IMR-90 (cell line): ENCODE measurements around the gene HCN3. TPM values are rescaled to one million over a fixed set of nuclear protein-coding genes. Genes with fewer than 3 reads are reported as not detected.

Experiments used
- ATAC-seq: fragments of 200-7000 bp; cut with Tn5 transposase; 2 replicates; pipeline ENCODE4 v1.9.1; 2020; ENCODE audit warnings: low read depth, mild to moderate bottlenecking, moderate library complexity
- BruUV-seq: library from RNA; stranded (reverse); fragments of 400-500 nt; replicated peaks from 2 replicates; lab custom pipeline; 2021; lab: Mats Ljungman, UMichigan
- CTCF ChIA-PET: fragments of 300-600 bp; formaldehyde crosslinking; extraction: SDS; loops from one replicate; lab custom pipeline; 2021; ENCODE audit warnings: antibody characterized with exemption; lab: Yijun Ruan, JAX
- POLR2A ChIA-PET: fragments of 300-600 bp; sonication (Branson Sonifier 250); formaldehyde crosslinking; loops from one replicate; lab custom pipeline; 2022; ENCODE audit warnings: antibody characterized with exemption; ENCODE audit not compliant: unreplicated experiment; lab: Charles Lee
- DNase-seq: peaks from one replicate; pipeline ENCODE4 v3.0.0; 2013
- H2AFZ ChIP-seq: replicated peaks from 2 replicates; pipeline ENCODE3; 2013; ENCODE audit warnings: low read length, mild to moderate bottlenecking; ENCODE audit not compliant: poor library complexity
- H2AK5ac ChIP-seq: 2 replicates; pipeline ENCODE4 v1.6.1; 2013; ENCODE audit warnings: low read depth, low read length, inconsistent platforms
- H2AK9ac ChIP-seq: replicated peaks from 2 replicates; pipeline ENCODE3; 2013; ENCODE audit warnings: mild to moderate bottlenecking, low read depth, low read length, moderate library complexity; ENCODE audit not compliant: poor library complexity
- H2BK120ac ChIP-seq: 2 replicates; pipeline ENCODE4 v1.6.1; 2013; ENCODE audit warnings: low read depth, low read length, inconsistent platforms
- H2BK15ac ChIP-seq: 3 replicates; pipeline ENCODE4 v1.6.1; 2013; ENCODE audit warnings: low read depth, low read length, inconsistent platforms
- H2BK20ac ChIP-seq: 2 replicates; pipeline ENCODE4 v1.6.1; 2013; ENCODE audit warnings: low read depth, mild to moderate bottlenecking, inconsistent platforms, low read length, moderate library complexity
- H2BK5ac ChIP-seq: 2 replicates; pipeline ENCODE4 v1.6.1; 2013; ENCODE audit warnings: mild to moderate bottlenecking, low read depth, low read length, inconsistent platforms; ENCODE audit not compliant: poor library complexity, severe bottlenecking
- H3K14ac ChIP-seq: replicated peaks from 2 replicates; pipeline ENCODE4 v1.6.1; 2013; ENCODE audit warnings: low read depth, low read length, inconsistent platforms
- H3K18ac ChIP-seq: 2 replicates; pipeline ENCODE4 v1.6.1; 2013; ENCODE audit warnings: low read depth, low read length, control low read depth
- H3K23ac ChIP-seq: 2 replicates; pipeline ENCODE4 v1.6.1; 2013; ENCODE audit warnings: low read depth, low read length, inconsistent platforms
- H3K27ac ChIP-seq: 2 replicates; pipeline ENCODE4 v1.5.1; 2013; ENCODE audit warnings: mild to moderate bottlenecking, control low read depth, low read length; ENCODE audit not compliant: insufficient read depth
- H3K27me3 ChIP-seq: 2 replicates; pipeline ENCODE4 v1.6.1; 2013; ENCODE audit warnings: low read length; ENCODE audit not compliant: control insufficient read depth, insufficient read depth
- H3K36me3 ChIP-seq: 2 replicates; pipeline ENCODE4 v1.6.1; 2013; ENCODE audit warnings: low read length, mixed read lengths; ENCODE audit not compliant: control insufficient read depth, insufficient read depth
- H3K4ac ChIP-seq: 2 replicates; pipeline ENCODE4 v1.6.1; 2013; ENCODE audit warnings: low read depth, low read length, inconsistent platforms
- H3K4me1 ChIP-seq: 2 replicates; pipeline ENCODE4 v1.6.1; 2013; ENCODE audit warnings: low read length, mixed read lengths; ENCODE audit not compliant: control insufficient read depth, insufficient read depth
- H3K4me2 ChIP-seq: 2 replicates; pipeline ENCODE4 v1.6.1; 2013; ENCODE audit warnings: low read depth, mild to moderate bottlenecking, control low read depth, low read length, moderate library complexity
- H3K4me3 ChIP-seq: 2 replicates; pipeline ENCODE4 v1.5.1; 2013; ENCODE audit warnings: low read depth, mild to moderate bottlenecking, control low read depth, low read length, moderate library complexity; ENCODE audit not compliant: insufficient read depth
- H3K56ac ChIP-seq: 2 replicates; pipeline ENCODE4 v1.6.1; 2013; ENCODE audit warnings: low read length, inconsistent platforms; ENCODE audit not compliant: insufficient read depth; ENCODE audit errors: extremely low read depth
- H3K79me1 ChIP-seq, 2 experiments: 2 replicates each; pipeline ENCODE4 v1.6.1; 2013; ENCODE audit warnings: low read length in 2 of 2, inconsistent platforms in 1 of 2, low read depth in 1 of 2
- H3K9ac ChIP-seq: 2 replicates; pipeline ENCODE4 v1.6.1; 2013; ENCODE audit warnings: low read depth, low read length, control low read depth
- H3K9me1 ChIP-seq: 2 replicates; pipeline ENCODE4 v1.6.1; 2013; ENCODE audit warnings: low read length, inconsistent platforms; ENCODE audit not compliant: insufficient read depth
- H3K9me3 ChIP-seq: 2 replicates; pipeline ENCODE4 v1.6.1; 2013; ENCODE audit warnings: low read length; ENCODE audit not compliant: control insufficient read depth, insufficient read depth
- H4K20me1 ChIP-seq: 2 replicates; pipeline ENCODE4 v1.6.1; 2013; ENCODE audit warnings: low read length, inconsistent platforms; ENCODE audit not compliant: insufficient read depth
- H4K5ac ChIP-seq: 2 replicates; pipeline ENCODE4 v1.6.1; 2013; ENCODE audit warnings: mild to moderate bottlenecking, low read depth, low read length, control low read depth
- H4K8ac ChIP-seq, 2 experiments: 2 replicates each; pipeline ENCODE4 v1.6.1; 2013; ENCODE audit warnings: low read depth in 2 of 2, low read length in 2 of 2, control low read depth in 1 of 2, inconsistent platforms in 1 of 2
- H4K91ac ChIP-seq: 2 replicates; pipeline ENCODE4 v1.6.1; 2013; ENCODE audit warnings: low read depth, low read length, inconsistent platforms; ENCODE audit not compliant: insufficient read depth
- BHLHE40 ChIP-seq: fragments of 150-350 bp; IDR thresholded peaks from 2 replicates; pipeline ENCODE4 v1.6.1; 2016; ENCODE audit warnings: mild to moderate bottlenecking, low read depth, low read length
- CEBPB ChIP-seq: IDR thresholded peaks from 2 replicates; pipeline ENCODE4 v1.6.1; 2012; ENCODE audit warnings: low read depth, low read length, improper control_type of control experiment
- CHD1 ChIP-seq: IDR thresholded peaks from 2 replicates; pipeline ENCODE4 v1.6.1; 2012; ENCODE audit warnings: low read depth, low read length, improper control_type of control experiment
- FOS ChIP-seq: fragments of 150-350 bp; IDR thresholded peaks from 2 replicates; pipeline ENCODE4 v1.6.1; 2016; ENCODE audit warnings: low read depth, low read length
- MAFK ChIP-seq: IDR thresholded peaks from 2 replicates; pipeline ENCODE4 v1.6.1; 2012; ENCODE audit warnings: low read depth, low read length, improper control_type of control experiment
- MAZ ChIP-seq: IDR thresholded peaks from 2 replicates; pipeline ENCODE4 v1.6.1; 2012; ENCODE audit warnings: low read depth, mild to moderate bottlenecking, low read length, improper control_type of control experiment, moderate library complexity, borderline replicate concordance
- MXI1 ChIP-seq: IDR thresholded peaks from 2 replicates; pipeline ENCODE4 v1.6.1; 2012; ENCODE audit warnings: low read depth, mild to moderate bottlenecking, low read length, moderate library complexity, borderline replicate concordance
- NFE2L2 ChIP-seq: fragments of 150-350 bp; IDR thresholded peaks from 2 replicates; pipeline ENCODE4 v1.6.1; 2016; ENCODE audit warnings: low read depth, mild to moderate bottlenecking, low read length
- POLR2A ChIP-seq: IDR thresholded peaks from 2 replicates; pipeline ENCODE4 v1.6.1; 2012; ENCODE audit warnings: mild to moderate bottlenecking, low read depth, low read length
- RAD21 ChIP-seq: IDR thresholded peaks from 2 replicates; pipeline ENCODE4 v1.6.1; 2012; ENCODE audit warnings: low read length, improper control_type of control experiment
- RCOR1 ChIP-seq: IDR thresholded peaks from 2 replicates; pipeline ENCODE4 v1.6.1; 2012; ENCODE audit warnings: mild to moderate bottlenecking, low read length, improper control_type of control experiment; ENCODE audit not compliant: insufficient replicate concordance
- RFX5 ChIP-seq: IDR thresholded peaks from 2 replicates; pipeline ENCODE4 v1.8.0; 2012; ENCODE audit warnings: low read depth, mild to moderate bottlenecking, low read length, moderate library complexity
- SMC3 ChIP-seq: fragments of 150-350 bp; IDR thresholded peaks from 2 replicates; pipeline ENCODE4 v1.6.1; 2016; ENCODE audit warnings: low read depth, mild to moderate bottlenecking, antibody characterized with exemption, low read length, moderate library complexity
- WGBS, 2 experiments: methylation state at CpG; one replicate each; pipeline versions ENCODE4 v1.1.5 to v1.1.7; 2013; ENCODE audit warnings: missing lambda C conversion rate in 2 of 2; ENCODE audit not compliant: insufficient read length in 1 of 2; ENCODE audit errors: extremely low coverage in 2 of 2; 5-methylcytosine and 5-hydroxymethylcytosine counted together
- dilution Hi-C: fragments of 300-500 bp; cut with HindIII; formaldehyde crosslinking; loops from one replicate; pipeline ENCODE4 v1.14.3; 2018; ENCODE audit warnings: low sequenced_read_pairs; ENCODE audit not compliant: unreplicated experiment
- in situ Hi-C: fragments of 300-500 bp; cut with MboI; formaldehyde crosslinking; loops from 3 replicates; pipeline ENCODE4 v1.14.3; 2019; ENCODE audit warnings: low sequenced_read_pairs, inconsistent platforms, mixed read lengths
- intact Hi-C: fragments of 100-400 bp; cut with micrococcal nuclease; formaldehyde crosslinking; loops from 2 replicates; pipeline ENCODE4 v1.10.0; 2022
- polyA plus RNA-seq, 3 experiments: library from polyadenylated mRNA; depleted of rRNA; stranded (reverse); fragments of >200 nt; gene quantifications; 2 replicates each; pipeline ENCODE4 v1.2.3, GENCODE V29; 2012; ENCODE audit warnings: low replicate concordance in 1 of 3
- total RNA-seq: library from RNA; depleted of rRNA; stranded (reverse); fragments of >200 nt; gene quantifications from 2 replicates; pipeline ENCODE4 v1.2.3, GENCODE V29; 2012
- TF ChIP-seq, protein P1 (sequence below): fragments of 150-350 bp; IDR thresholded peaks from 2 replicates; pipeline ENCODE4 v1.6.1; 2016; ENCODE audit warnings: low read depth, mild to moderate bottlenecking, low read length, moderate library complexity, borderline replicate concordance
- TF ChIP-seq, protein P2 (sequence below): fragments of 150-350 bp; IDR thresholded peaks from 2 replicates; pipeline ENCODE4 v1.6.1; 2017; ENCODE audit warnings: mild to moderate bottlenecking, antibody characterized with exemption, low read length, low read depth
- TF ChIP-seq, protein P3 (sequence below): conservative IDR thresholded peaks from 2 replicates; pipeline ENCODE4 v1.5.1; 2012; ENCODE audit warnings: mild to moderate bottlenecking, low read depth, low read length, improper control_type of control experiment

HCN3 gene
- total and polyA plus RNA-seq, 2 of the 4 experiments (the other 2 are of a cell fraction) = 0.36 to 2.7 TPM

DNA sequence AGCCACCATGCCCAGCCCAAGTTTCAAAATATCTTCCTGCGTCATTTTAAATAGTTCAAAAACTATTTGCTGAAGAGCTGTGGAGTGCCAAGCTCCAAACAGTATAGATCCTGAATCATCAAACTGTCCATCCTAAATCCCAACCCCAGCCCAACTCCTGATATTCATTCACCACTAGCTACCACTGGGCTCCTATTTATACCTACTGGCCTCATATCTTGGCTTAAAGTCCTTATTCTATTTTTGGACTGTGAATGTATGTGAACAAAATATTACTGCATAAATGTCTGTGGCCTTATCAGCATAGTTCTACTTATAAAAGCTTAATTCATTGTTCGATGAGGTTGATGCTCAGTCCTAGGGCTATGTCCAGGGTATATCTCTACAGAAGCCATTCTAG lies 9.9 kb upstream of the HCN3 start:
- no peak for DNase-seq
- no TSS peak for BruUV-seq
- Histone ChIP-seq H2BK15ac (no peak overlapping the region), H3K18ac (no peak overlapping the region), H3K4me2 (no peak overlapping the region), H2BK20ac (no peak overlapping the region), H3K79me1 (peaks cover 28 to 46% of the 10 kb centered on the region in 2 experiments), H4K20me1 (peaks cover 8% of the 10 kb centered on the region; the same call in 1 of the 2 replicates), H3K9me3 (no peaks in the 10 kb centered on the region), H3K9ac (no peak overlapping the region), H2BK120ac (no peak overlapping the region), H4K91ac (no peak overlapping the region), H3K14ac (no peak overlapping the region), H3K36me3 (peaks cover 58% of the 10 kb centered on the region), H3K27ac (no peak overlapping the region), H2AFZ (no peak overlapping the region), H3K4ac (no peak overlapping the region), H2AK5ac (no peak overlapping the region), H2AK9ac (no peak overlapping the region), H3K27me3 (no peaks in the 10 kb centered on the region), H4K5ac (no peak overlapping the region), H3K4me1 (no peaks in the 10 kb centered on the region), H3K4me3 (no peak overlapping the region), H3K56ac (no peak overlapping the region), H4K8ac (no peak overlapping the region), H2BK5ac (no peak overlapping the region), H3K9me1 (peaks cover 8% of the 10 kb centered on the region), H3K23ac (no peak overlapping the region)
- CTCF ChIA-PET = interaction anchor here (0.6 to 1.2 kb wide), 3 partner anchors 16 to 307 kb away, joined by 3 read pairs; no protein-coding TSS in a partner anchor
- in situ Hi-C loops = no loop called here
- no peak for ATAC-seq
- intact Hi-C loops = no loop called here
- WGBS, 2 experiments = no CpG with 5 or more reads among the region's 2 CpGs
- TF ChIP-seq NFE2L2 = no peak
- no peak for TF ChIP-seq RAD21
- TF ChIP-seq RFX5 = no peak
- TF ChIP-seq MXI1 = no peak
- TF ChIP-seq SMC3 = no peak
- no peak for TF ChIP-seq POLR2A
- no peak for TF ChIP-seq CEBPB
- TF ChIP-seq, protein P1, sequence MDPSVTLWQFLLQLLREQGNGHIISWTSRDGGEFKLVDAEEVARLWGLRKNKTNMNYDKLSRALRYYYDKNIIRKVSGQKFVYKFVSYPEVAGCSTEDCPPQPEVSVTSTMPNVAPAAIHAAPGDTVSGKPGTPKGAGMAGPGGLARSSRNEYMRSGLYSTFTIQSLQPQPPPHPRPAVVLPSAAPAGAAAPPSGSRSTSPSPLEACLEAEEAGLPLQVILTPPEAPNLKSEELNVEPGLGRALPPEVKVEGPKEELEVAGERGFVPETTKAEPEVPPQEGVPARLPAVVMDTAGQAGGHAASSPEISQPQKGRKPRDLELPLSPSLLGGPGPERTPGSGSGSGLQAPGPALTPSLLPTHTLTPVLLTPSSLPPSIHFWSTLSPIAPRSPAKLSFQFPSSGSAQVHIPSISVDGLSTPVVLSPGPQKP = no peak
- no peak for TF ChIP-seq RCOR1
- TF ChIP-seq CHD1 = no peak
- TF ChIP-seq FOS = no peak
- no peak for TF ChIP-seq MAZ
- TF ChIP-seq BHLHE40 = no peak
- TF ChIP-seq, protein P2, sequence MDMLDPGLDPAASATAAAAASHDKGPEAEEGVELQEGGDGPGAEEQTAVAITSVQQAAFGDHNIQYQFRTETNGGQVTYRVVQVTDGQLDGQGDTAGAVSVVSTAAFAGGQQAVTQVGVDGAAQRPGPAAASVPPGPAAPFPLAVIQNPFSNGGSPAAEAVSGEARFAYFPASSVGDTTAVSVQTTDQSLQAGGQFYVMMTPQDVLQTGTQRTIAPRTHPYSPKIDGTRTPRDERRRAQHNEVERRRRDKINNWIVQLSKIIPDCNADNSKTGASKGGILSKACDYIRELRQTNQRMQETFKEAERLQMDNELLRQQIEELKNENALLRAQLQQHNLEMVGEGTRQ = no peak
- TF ChIP-seq MAFK = no peak
- TF ChIP-seq, protein P3, sequence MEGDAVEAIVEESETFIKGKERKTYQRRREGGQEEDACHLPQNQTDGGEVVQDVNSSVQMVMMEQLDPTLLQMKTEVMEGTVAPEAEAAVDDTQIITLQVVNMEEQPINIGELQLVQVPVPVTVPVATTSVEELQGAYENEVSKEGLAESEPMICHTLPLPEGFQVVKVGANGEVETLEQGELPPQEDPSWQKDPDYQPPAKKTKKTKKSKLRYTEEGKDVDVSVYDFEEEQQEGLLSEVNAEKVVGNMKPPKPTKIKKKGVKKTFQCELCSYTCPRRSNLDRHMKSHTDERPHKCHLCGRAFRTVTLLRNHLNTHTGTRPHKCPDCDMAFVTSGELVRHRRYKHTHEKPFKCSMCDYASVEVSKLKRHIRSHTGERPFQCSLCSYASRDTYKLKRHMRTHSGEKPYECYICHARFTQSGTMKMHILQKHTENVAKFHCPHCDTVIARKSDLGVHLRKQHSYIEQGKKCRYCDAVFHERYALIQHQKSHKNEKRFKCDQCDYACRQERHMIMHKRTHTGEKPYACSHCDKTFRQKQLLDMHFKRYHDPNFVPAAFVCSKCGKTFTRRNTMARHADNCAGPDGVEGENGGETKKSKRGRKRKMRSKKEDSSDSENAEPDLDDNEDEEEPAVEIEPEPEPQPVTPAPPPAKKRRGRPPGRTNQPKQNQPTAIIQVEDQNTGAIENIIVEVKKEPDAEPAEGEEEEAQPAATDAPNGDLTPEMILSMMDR = no peak
- POLR2A ChIA-PET = no interaction called here
- dilution Hi-C loops = no loop called here
